ENCODE results near the gene SHISA7.
A peak's percentile ranks its signal among the peaks of the same experiment; 100 is the strongest.
"Not testable (repeated sequence)": the region's sequence is repeated elsewhere in the genome, so short reads cannot be mapped to it uniquely, and the experiment has no call there.

Gene SHISA7

DNA sequence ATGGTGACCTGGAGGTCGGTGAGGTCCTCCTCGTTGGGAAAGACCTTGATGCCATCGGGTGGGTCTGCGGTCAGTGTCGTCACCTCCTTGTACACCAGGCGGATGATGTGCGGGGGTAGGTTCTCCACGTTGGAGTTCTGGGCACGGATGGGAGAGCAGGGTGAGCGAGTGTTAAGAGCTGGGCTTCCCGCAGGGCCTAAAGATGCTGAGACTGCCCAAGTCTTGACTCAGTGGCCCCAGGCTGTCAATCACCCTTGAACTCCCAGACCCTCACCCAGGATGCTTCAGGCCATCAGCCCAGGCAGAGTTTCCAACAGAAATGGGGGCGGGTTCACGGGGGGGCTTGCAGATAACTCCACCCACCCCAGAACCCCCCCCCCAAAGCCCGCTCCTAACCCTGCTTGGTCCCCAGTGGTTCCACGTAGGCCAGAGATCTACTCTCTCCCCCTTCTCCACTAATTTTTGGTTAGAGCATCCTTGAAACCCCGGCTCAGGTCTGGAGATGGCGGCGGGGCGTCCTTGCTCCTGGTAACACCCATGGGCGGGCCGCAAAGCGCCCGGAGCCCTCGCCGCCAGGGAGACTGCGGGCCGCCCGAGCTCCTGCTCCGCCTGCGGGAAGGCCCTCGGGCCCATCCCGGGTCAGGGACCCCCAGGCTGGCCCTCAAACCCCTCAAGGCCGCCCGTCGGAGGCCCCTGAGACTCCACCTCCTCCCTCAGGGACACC is 36.1 kb downstream of the SHISA7 start:
- H3K27ac ChIP-seq: peak overlapping the region; percentile 94
- TF ChIP-seq, protein P1, sequence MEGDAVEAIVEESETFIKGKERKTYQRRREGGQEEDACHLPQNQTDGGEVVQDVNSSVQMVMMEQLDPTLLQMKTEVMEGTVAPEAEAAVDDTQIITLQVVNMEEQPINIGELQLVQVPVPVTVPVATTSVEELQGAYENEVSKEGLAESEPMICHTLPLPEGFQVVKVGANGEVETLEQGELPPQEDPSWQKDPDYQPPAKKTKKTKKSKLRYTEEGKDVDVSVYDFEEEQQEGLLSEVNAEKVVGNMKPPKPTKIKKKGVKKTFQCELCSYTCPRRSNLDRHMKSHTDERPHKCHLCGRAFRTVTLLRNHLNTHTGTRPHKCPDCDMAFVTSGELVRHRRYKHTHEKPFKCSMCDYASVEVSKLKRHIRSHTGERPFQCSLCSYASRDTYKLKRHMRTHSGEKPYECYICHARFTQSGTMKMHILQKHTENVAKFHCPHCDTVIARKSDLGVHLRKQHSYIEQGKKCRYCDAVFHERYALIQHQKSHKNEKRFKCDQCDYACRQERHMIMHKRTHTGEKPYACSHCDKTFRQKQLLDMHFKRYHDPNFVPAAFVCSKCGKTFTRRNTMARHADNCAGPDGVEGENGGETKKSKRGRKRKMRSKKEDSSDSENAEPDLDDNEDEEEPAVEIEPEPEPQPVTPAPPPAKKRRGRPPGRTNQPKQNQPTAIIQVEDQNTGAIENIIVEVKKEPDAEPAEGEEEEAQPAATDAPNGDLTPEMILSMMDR (IDR thresholded peaks at IDR 0.05): no peak
- no peak for TF ChIP-seq ZFX (IDR thresholded peaks at IDR 0.05; ENCODE audit: borderline replicate concordance)

- TF ChIP-seq, protein P1 (IDR thresholded peaks at IDR 0.05): no peak
- TF ChIP-seq ZFX (IDR thresholded peaks at IDR 0.05; ENCODE audit: borderline replicate concordance): no peak
- H3K27ac ChIP-seq: peak overlapping the region; percentile 94
Observed at GRCh38 chr19:55406091-55406825, 36.8 kb downstream of the SHISA7 start.

DNA sequence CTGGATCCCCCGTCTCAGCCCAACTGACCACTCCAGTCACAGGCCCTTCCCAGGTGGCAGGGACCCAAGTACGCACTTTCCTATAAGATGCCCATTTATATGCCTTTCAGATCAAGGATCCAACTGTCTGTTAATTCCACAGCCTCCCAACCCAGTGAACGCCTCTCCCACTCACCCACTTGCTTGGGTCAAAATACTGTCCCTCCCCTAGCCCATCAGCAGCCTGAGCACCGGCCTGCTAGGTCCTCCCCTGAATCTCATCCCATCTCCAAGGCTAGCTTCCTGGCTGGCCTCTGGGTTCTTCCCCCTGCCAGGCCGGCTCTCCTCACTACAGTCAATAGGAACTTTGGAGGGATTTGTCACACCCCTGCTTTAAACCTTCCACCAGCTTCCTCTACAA is 37.5 kb downstream of the SHISA7 start:
- TF ChIP-seq ZFX (IDR thresholded peaks at IDR 0.05; ENCODE audit: borderline replicate concordance): no peak
- TF ChIP-seq, protein P1 (IDR thresholded peaks at IDR 0.05): no peak
- H3K27ac ChIP-seq: peak overlapping the region; percentile 94

- H3K27ac ChIP-seq: peak overlapping the region; percentile 6; the same call in 1 of the 2 replicates
- no peak for TF ChIP-seq ZFX (IDR thresholded peaks at IDR 0.05; ENCODE audit: borderline replicate concordance)
- TF ChIP-seq, protein P1 (IDR thresholded peaks at IDR 0.05): no peak
Observed at GRCh38 chr19:55402509-55402908, 40.6 kb downstream of the SHISA7 start.

- H3K27ac ChIP-seq: not testable (repeated sequence)
Observed at GRCh38 chr19:55401390-55401789, 41.7 kb downstream of the SHISA7 start.

DNA sequence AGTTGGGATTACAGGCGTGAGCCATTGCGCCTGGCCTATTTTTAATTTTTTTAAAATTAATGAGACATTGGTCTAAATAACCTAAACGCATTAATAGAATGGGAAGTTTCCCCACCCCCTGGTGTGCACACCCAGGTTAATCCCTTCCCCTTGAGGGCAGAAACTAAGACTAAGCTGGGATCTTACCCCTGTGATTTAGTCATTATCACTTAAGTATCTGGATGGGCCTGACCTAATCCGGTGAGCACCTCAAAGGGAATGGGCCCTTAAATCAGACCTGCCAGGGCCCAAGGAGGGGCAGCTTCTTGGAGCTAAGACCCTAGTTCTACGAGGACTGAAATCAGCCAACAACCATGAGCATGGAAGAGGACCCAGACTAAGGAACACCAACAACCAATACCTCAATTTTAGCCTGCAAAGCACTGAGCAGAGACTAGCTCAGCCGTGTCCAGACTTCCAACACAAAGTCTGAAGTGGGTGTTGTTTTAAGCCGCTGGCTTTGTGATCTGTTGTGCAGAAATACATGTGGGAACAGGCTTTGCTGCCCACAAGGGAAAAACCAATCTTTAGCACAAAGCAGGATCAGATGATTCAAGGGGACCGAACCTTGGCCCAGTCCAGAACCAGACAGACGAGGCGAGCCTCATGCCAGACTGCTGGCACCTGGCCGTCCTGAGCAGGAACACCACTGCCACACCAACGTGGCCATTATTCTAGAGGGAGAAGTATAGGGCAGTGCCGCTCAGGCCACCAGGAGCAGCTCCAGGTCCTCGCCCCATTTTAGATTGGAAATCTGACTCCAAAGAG is 42.6 kb downstream of the SHISA7 start:
- TF ChIP-seq, protein P1 (IDR thresholded peaks at IDR 0.05): no peak
- TF ChIP-seq ZFX (IDR thresholded peaks at IDR 0.05; ENCODE audit: borderline replicate concordance): no peak
- H3K27ac ChIP-seq: peak overlapping the region; percentile 49

GRCh38 chr19:55398200-55398925 is 44.7 kb downstream of the SHISA7 start:
- no peak overlapping the region for H3K27ac ChIP-seq
- TF ChIP-seq, protein P1 (IDR thresholded peaks at IDR 0.05): no peak
- no peak for TF ChIP-seq ZFX (IDR thresholded peaks at IDR 0.05; ENCODE audit: borderline replicate concordance)

Measured in 22Rv1 (cell line).